ENCODE data around the gene DDR2.

- TF ChIP-seq CTCF (IDR thresholded peaks at IDR 0.05; ENCODE audit: poor library complexity, severe bottlenecking) (no peak), EZH2 (IDR thresholded peaks at IDR 0.05; ENCODE audit: borderline replicate concordance, insufficient read depth, low read length, poor library complexity, severe bottlenecking) (no peak), RAD21 (conservative IDR thresholded peaks at IDR 0.05) (no peak), REST (IDR thresholded peaks at IDR 0.05; ENCODE audit: borderline replicate concordance) (no peak), EP300 (conservative IDR thresholded peaks at IDR 0.05; ENCODE audit: poor library complexity, severe bottlenecking) (no peak), POLR2AphosphoS5 (IDR thresholded peaks at IDR 0.05) (no peak), SMC3 (conservative IDR thresholded peaks at IDR 0.05; ENCODE audit: poor library complexity) (no peak), MXI1 (conservative IDR thresholded peaks at IDR 0.05; ENCODE audit: poor library complexity, severe bottlenecking) (no peak), TAF1 (IDR thresholded peaks at IDR 0.05; ENCODE audit: low read depth) (no peak)
These were observed 32.8 kb upstream of the DDR2 start for GRCh38 chr1:162599451-162599850.
